Body of pancreas (tissue), 4 donors: ENCODE results near the gene ZNF439.

Experiments
- POLR2A ChIP-seq, 3 donors: fragments of 450-650 bp; IDR thresholded peaks; one replicate each; pipeline ENCODE4 v1.6.1; 2016; ENCODE audit warnings: antibody characterized with exemption in 3 of 3, mild to moderate bottlenecking in 2 of 3
- TF ChIP-seq, protein P1 (sequence below), 7 experiments: fragments of 450-650 bp in 4 of 7; fragments of 200-600 bp in 3 of 7; sonication (generic) in 3 of 7; IDR thresholded peaks; one replicate each; pipeline ENCODE4 v1.5.1; 2016 to 2019; ENCODE audit warnings: antibody characterized with exemption in 7 of 7

- no peak for TF ChIP-seq POLR2A (IDR thresholded peaks at IDR 0.05)
- TF ChIP-seq, protein P1, sequence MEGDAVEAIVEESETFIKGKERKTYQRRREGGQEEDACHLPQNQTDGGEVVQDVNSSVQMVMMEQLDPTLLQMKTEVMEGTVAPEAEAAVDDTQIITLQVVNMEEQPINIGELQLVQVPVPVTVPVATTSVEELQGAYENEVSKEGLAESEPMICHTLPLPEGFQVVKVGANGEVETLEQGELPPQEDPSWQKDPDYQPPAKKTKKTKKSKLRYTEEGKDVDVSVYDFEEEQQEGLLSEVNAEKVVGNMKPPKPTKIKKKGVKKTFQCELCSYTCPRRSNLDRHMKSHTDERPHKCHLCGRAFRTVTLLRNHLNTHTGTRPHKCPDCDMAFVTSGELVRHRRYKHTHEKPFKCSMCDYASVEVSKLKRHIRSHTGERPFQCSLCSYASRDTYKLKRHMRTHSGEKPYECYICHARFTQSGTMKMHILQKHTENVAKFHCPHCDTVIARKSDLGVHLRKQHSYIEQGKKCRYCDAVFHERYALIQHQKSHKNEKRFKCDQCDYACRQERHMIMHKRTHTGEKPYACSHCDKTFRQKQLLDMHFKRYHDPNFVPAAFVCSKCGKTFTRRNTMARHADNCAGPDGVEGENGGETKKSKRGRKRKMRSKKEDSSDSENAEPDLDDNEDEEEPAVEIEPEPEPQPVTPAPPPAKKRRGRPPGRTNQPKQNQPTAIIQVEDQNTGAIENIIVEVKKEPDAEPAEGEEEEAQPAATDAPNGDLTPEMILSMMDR (IDR thresholded peaks at IDR 0.05), result no peak
Measured at GRCh38 chr19:11856596-11857250, 8.2 kb downstream of the ZNF439 start.
